Duodenal mucosa (tissue), 2 donors: ENCODE data around the gene MBP.

Source experiments
- H3K27ac ChIP-seq: one replicate; pipeline ENCODE4 v1.7.0; 2013; ENCODE audit warnings: low read depth, low read length
- H3K27me3 ChIP-seq, 2 donors: one replicate each; pipeline ENCODE4 v1.7.0; 2013; ENCODE audit warnings: low read length in 2 of 2, control low read depth in 1 of 2; ENCODE audit not compliant: insufficient read depth in 2 of 2, control insufficient read depth in 1 of 2
- H3K36me3 ChIP-seq, 2 donors: one replicate each; pipeline ENCODE4 v1.7.0; 2013; ENCODE audit warnings: low read length in 2 of 2, control low read depth in 1 of 2; ENCODE audit not compliant: insufficient read depth in 2 of 2, control insufficient read depth in 1 of 2
- H3K4me1 ChIP-seq, 2 donors: one replicate each; pipeline ENCODE4 v1.7.0; 2013; ENCODE audit warnings: low read length in 2 of 2, control low read depth in 1 of 2; ENCODE audit not compliant: insufficient read depth in 2 of 2, control insufficient read depth in 1 of 2
- H3K4me3 ChIP-seq, 2 donors: one replicate each; pipeline ENCODE4 v1.7.0; 2013; ENCODE audit warnings: low read length in 2 of 2, low read depth in 1 of 2
- H3K9ac ChIP-seq, 2 donors: one replicate each; pipeline ENCODE4 v1.7.0; 2013; ENCODE audit warnings: low read length in 2 of 2, low read depth in 1 of 2
- H3K9me3 ChIP-seq, 2 donors: one replicate each; pipeline ENCODE4 v1.7.0; 2013; ENCODE audit warnings: low read length in 2 of 2, control low read depth in 1 of 2; ENCODE audit not compliant: control insufficient read depth in 1 of 2

Gene MBP

DNA sequence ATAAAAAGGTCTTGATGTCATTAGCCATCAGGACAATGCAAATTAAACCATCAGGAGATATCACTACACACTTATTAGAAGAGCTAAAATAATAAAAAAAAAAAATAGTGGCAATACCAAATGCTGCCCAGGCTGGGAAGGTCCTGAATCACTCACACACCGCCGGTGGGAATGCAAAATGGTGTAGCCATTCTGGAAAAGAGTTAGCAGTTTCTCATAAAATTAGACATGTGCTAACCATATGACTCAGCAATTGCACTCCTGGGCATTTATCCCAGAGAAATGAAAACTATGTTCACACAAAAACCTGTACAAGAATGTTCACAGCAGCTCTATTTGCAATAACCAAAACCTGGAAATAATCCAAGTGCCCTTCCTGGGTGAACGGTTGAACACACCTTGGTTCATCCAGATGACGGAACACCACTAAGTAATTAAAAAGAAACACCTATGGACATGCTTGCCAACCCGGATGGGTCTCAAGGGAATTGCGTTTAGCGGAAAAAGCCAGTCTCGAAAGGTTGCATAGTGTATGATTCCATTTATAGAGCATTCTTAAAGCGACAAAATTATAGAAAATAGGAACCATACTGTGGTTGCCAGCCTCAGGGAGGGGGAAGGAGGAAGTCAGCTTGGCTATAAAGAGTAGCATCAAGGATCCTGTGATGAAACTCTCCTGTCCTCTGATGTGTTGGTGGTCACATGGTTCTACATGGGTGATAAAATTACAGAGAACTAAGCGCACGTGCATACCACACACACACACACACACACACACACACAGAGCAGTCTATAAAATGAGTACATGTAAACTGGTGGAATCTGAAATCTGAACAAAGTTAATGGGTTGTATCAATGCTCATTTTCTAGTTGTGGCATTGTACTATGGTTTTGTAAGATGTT is 4.6 kb downstream of the MBP start:
- H3K4me1 ChIP-seq = peaks cover 56 to 65% of the 10 kb centered on the region in 2 donors
- H3K36me3 ChIP-seq = peaks cover 0 to 5% of the 10 kb centered on the region in 2 donors
- H3K27me3 ChIP-seq = no peaks in the 10 kb centered on the region
- peak overlapping the region; percentile 24 to 26 for H3K9ac ChIP-seq
- H3K9me3 ChIP-seq = no peaks in the 10 kb centered on the region
- H3K4me3 ChIP-seq = peak overlapping the region; percentile 9 to 30
- peak overlapping the region; percentile 69 for H3K27ac ChIP-seq

DNA sequence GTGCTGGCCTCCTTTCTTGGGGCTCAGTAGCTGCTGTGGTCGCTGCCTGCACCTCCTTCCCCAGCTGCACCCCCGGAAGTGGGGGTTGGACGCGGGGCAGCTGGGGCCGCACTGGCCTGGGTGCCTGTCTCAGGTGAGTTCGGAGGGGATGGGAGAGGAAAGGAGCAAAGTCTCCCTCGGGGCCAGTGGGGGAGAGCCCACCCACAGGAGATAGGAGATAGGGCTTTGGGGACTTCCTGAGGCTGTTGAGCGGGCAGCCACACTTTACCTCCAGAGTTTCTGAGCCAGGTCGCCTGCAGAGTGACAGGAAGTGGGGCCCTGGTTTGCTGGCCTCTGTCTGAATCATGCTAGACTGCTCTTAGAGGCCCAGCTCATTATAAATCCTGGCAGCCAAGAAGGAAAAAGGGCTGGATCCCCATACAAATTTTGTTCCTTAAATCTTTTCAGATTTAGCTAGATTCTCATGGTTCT is 8.1 kb downstream of the MBP start:
- Histone ChIP-seq H3K27ac (peak overlapping the region; percentile 3), H3K36me3 (peaks cover 5 to 6% of the 10 kb centered on the region in 2 donors), H3K9ac (peak overlapping the region; percentile 16 to 22), H3K4me1 (peaks cover 44 to 60% of the 10 kb centered on the region in 2 donors), H3K4me3 (peak overlapping the region; percentile 32 to 41), H3K9me3 (no peaks in the 10 kb centered on the region), H3K27me3 (no peaks in the 10 kb centered on the region)

DNA sequence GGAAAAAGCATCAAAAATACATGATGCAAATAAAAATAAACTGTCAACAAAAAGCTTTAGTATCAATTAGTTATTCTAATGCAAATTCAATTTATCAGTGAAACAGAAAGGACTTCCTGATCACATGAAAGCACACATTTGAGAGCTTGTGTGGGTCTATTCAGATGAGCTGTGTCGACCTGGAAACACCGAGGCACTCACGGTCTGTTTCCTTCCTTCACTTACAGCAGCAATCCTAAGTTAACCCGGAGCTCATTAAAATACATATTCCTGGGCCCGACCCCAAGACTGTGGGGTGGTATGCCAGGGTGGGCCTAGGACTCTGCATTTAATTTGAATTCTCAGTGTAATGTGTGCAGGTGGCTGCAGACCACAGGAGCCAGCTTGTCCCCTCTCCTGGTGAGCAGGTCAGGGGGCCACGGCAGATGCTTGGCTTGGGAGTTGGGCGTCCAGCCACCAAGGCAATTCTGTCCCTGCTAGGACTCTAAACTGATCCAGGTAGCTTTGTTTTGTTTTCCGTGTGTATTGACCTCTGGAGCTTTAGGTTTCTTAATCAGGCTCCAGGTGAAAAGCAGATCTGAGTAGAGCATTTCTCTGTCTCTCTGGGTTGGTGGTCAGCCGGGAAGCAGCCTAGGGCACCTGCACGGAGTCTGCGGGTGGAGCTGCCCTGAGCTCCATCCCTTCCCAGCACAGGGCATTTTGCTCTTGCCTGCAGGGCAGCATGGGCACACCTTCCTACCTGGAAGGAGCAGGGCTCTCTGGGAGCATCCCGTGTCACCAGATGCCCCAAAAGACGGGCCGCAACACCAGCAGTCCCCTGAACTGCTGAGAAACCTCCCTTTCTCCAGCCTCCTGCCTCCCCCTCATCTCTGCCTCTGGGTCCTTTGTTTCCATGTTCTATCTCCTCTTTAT is 9.0 kb downstream of the MBP start:
- no peaks in the 10 kb centered on the region for H3K27me3 ChIP-seq
- H3K9me3 ChIP-seq = no peaks in the 10 kb centered on the region
- H3K36me3 ChIP-seq = peaks cover 4 to 6% of the 10 kb centered on the region in 2 donors
- H3K4me3 ChIP-seq = peak overlapping the region in 1 of 2 donors; percentile 32
- peak overlapping the region; percentile 16 to 44 for H3K9ac ChIP-seq
- H3K27ac ChIP-seq = no peak overlapping the region
- H3K4me1 ChIP-seq = peaks cover 39 to 50% of the 10 kb centered on the region in 2 donors

GRCh38 chr18:77121523-77121922 is 11.1 kb downstream of the MBP start:
- Histone ChIP-seq H3K4me3 (no peak overlapping the region), H3K36me3 (peaks cover 5 to 6% of the 10 kb centered on the region in 2 donors), H3K4me1 (peaks cover 24 to 30% of the 10 kb centered on the region in 2 donors), H3K9ac (no peak overlapping the region), H3K27me3 (no peaks in the 10 kb centered on the region), H3K9me3 (no peaks in the 10 kb centered on the region), H3K27ac (no peak overlapping the region)

- Histone ChIP-seq H3K4me3 (no peak overlapping the region), H3K9ac (no peak overlapping the region), H3K4me1 (peaks cover 30 to 31% of the 10 kb centered on the region in 2 donors), H3K27ac (no peak overlapping the region), H3K36me3 (peaks cover 6 to 8% of the 10 kb centered on the region in 2 donors), H3K27me3 (no peaks in the 10 kb centered on the region), H3K9me3 (no peaks in the 10 kb centered on the region)
Measured at GRCh38 chr18:77119851-77120491, 12.6 kb downstream of the MBP start.

DNA sequence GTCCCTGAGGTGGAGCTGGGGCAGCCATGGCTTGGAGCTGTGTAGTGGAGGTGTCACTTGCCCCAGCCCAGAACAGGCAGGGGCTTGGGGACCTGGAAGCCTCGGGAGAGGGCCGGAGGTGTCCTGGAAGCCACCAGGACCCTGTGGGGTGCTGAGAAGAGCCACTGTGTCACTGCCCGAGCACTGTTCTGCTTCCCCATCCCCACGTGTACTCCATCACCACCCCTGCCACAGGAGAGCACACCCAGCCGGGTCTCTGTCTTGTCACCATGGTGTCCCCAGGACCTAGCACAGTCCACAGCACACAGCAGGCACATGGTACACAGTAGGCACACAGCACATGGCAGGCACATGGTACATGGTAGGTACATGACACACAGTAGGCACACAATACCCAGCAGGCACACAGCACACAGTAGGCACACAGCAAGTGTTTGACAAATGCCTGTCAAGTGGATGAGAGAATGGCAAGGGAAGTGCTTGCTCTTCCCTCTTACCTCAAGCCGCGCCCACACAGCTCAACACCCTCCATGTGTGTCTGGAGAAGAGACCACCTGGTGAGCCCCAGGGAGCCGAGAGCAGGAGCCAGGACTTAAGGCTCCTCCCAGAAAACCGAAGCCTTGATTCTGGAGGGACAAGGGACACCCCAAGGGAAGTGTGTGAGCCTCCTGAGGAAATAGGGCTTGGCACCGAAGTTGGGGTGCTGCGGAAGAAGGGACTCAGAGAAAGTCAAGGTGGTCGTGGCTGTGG is 13.3 kb downstream of the MBP start:
- Histone ChIP-seq H3K9ac (no peak overlapping the region), H3K9me3 (no peaks in the 10 kb centered on the region), H3K4me1 (peaks cover 29 to 30% of the 10 kb centered on the region in 2 donors), H3K4me3 (no peak overlapping the region), H3K27me3 (no peaks in the 10 kb centered on the region), H3K36me3 (peaks cover 6 to 8% of the 10 kb centered on the region in 2 donors), H3K27ac (no peak overlapping the region)

DNA sequence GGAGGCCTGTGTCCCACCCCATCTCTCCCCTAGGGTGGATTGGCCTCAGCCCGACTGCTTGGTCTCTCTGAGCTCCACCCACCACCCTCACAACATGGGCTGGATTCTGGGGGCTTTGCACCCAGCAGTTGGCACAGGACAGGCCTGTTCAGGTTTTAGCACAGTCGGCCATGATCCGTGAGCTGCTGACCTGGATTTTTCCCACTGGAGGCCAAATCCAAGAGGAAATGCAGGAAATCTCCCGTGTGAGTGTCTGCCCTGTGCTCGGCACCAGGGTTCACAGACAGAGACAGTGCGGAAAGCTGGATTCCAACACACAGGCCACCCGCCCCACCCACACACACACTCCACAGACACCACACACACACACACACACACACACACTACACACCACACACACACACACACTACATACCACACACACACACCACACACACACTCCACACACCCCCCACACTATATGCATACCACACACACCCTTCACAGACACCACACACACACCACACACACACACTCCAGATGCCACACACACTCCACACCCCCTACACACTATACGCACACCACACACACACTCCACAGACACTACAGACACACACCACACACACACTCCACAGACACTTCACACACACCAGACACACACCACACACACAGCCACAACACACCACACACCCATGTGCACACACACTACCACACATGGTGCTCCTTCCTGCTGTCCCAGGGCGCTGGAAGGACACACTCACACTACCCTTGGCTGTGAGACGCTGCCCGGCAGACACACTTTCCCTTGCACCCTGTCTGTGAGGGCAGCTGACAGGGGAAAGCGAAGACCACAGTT is 14.1 kb downstream of the MBP start:
- Histone ChIP-seq H3K27ac (no peak overlapping the region), H3K4me1 (peaks cover 29 to 30% of the 10 kb centered on the region in 2 donors), H3K9ac (no peak overlapping the region), H3K4me3 (no peak overlapping the region), H3K9me3 (no peaks in the 10 kb centered on the region), H3K27me3 (no peaks in the 10 kb centered on the region), H3K36me3 (peaks cover 6 to 8% of the 10 kb centered on the region in 2 donors)

- no peak overlapping the region for H3K9ac ChIP-seq
- H3K27me3 ChIP-seq = no peaks in the 10 kb centered on the region
- peaks cover 6 to 8% of the 10 kb centered on the region in 2 donors for H3K36me3 ChIP-seq
- H3K4me1 ChIP-seq = peaks cover 31 to 33% of the 10 kb centered on the region in 2 donors
- H3K4me3 ChIP-seq = no peak overlapping the region
- no peak overlapping the region for H3K27ac ChIP-seq
- no peaks in the 10 kb centered on the region for H3K9me3 ChIP-seq
Measured at GRCh38 chr18:77116201-77117080, 16.1 kb downstream of the MBP start.
